ENCODE results near the gene EXOC1. TPM values are rescaled to one million over a fixed set of nuclear protein-coding genes. Genes with fewer than 3 reads are reported as not detected.

Gene EXOC1
- total and polyA plus RNA-seq, 2 donors from 2014 or later, result 17.5 to 41.7 TPM

- FAIRE-seq (no peak), DNase-seq (no peak)
- Histone ChIP-seq H3K36me3 (ENCODE audit: control insufficient read depth in 2 of 3, insufficient read depth in 3 of 3, low read length in 3 of 3) (no peaks in the 10 kb centered on the region), H3K4me3 (ENCODE audit: low read length in 3 of 3) (no peak overlapping the region), H3K27ac (ENCODE audit: low read depth in 2 of 2, low read length in 2 of 2) (no peak overlapping the region), H3K27me3 (ENCODE audit: control insufficient read depth, insufficient read depth, low read length) (no peaks in the 10 kb centered on the region), H3K9ac (ENCODE audit: low read length in 3 of 3) (no peak overlapping the region), H3K9me3 (ENCODE audit: control insufficient read depth in 2 of 3, insufficient read depth in 1 of 3, low read length in 3 of 3) (no peaks in the 10 kb centered on the region), H3K4me1 (ENCODE audit: control insufficient read depth in 2 of 3, insufficient read depth in 2 of 3, low read depth in 1 of 3, low read length in 3 of 3) (no peaks in the 10 kb centered on the region)
- TF ChIP-seq, protein P1, sequence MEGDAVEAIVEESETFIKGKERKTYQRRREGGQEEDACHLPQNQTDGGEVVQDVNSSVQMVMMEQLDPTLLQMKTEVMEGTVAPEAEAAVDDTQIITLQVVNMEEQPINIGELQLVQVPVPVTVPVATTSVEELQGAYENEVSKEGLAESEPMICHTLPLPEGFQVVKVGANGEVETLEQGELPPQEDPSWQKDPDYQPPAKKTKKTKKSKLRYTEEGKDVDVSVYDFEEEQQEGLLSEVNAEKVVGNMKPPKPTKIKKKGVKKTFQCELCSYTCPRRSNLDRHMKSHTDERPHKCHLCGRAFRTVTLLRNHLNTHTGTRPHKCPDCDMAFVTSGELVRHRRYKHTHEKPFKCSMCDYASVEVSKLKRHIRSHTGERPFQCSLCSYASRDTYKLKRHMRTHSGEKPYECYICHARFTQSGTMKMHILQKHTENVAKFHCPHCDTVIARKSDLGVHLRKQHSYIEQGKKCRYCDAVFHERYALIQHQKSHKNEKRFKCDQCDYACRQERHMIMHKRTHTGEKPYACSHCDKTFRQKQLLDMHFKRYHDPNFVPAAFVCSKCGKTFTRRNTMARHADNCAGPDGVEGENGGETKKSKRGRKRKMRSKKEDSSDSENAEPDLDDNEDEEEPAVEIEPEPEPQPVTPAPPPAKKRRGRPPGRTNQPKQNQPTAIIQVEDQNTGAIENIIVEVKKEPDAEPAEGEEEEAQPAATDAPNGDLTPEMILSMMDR (IDR thresholded peaks at IDR 0.05; ENCODE audit: borderline replicate concordance, extremely low read depth, insufficient read depth), result no peak
- intact Hi-C loops (cut with DNase I), result no loop called here
Measured at GRCh38 chr4:55920571-55920970, 67.1 kb downstream of the EXOC1 start.

DNA sequence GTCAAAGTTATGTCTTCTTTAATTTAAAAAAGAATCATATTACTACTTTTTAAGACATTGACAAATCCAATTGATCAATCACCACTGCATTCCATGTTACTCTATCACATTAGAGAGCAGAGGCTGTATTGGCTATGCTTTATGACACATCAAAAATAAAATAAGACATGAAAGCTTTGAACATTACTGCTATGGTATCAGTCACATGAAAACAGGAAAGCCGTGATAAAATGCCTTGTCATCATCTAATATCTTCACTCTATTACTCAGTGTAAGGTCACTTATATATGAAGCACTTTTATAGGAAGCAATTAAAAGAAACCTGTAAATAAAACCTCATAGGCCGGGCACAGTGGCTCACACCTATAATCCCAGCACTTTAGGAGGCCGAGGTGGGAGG lies 67.6 kb downstream of the EXOC1 start:
- intact Hi-C loops (cut with DNase I), result no loop called here
- Histone ChIP-seq H3K4me3 (ENCODE audit: low read length in 3 of 3) (no peak overlapping the region), H3K9ac (ENCODE audit: low read length in 3 of 3) (no peak overlapping the region), H3K27me3 (ENCODE audit: control insufficient read depth, insufficient read depth, low read length) (no peaks in the 10 kb centered on the region), H3K9me3 (ENCODE audit: control insufficient read depth in 2 of 3, insufficient read depth in 1 of 3, low read length in 3 of 3) (no peaks in the 10 kb centered on the region), H3K4me1 (ENCODE audit: control insufficient read depth in 2 of 3, insufficient read depth in 2 of 3, low read depth in 1 of 3, low read length in 3 of 3) (no peaks in the 10 kb centered on the region), H3K36me3 (ENCODE audit: control insufficient read depth in 2 of 3, insufficient read depth in 3 of 3, low read length in 3 of 3) (no peaks in the 10 kb centered on the region), H3K27ac (ENCODE audit: low read depth in 2 of 2, low read length in 2 of 2) (no peak overlapping the region)
- FAIRE-seq, result no peak
- DNase-seq, result no peak
- TF ChIP-seq, protein P1 (IDR thresholded peaks at IDR 0.05; ENCODE audit: borderline replicate concordance, extremely low read depth, insufficient read depth), result no peak

GRCh38 chr4:55925241-55925640 lies 71.8 kb downstream of the EXOC1 start:
- H3K9ac ChIP-seq (ENCODE audit: low read length in 3 of 3), result no peak overlapping the region
- no peak overlapping the region for H3K4me3 ChIP-seq (ENCODE audit: low read length in 3 of 3)
- DNase-seq (no peak), FAIRE-seq (no peak)
- H3K9me3 ChIP-seq (ENCODE audit: control insufficient read depth in 2 of 3, insufficient read depth in 1 of 3, low read length in 3 of 3), result peaks cover 0 to 6% (median 0%) of the 10 kb centered on the region in 3 donors
- intact Hi-C loops (cut with DNase I), result no loop called here
- H3K36me3 ChIP-seq (ENCODE audit: control insufficient read depth in 2 of 3, insufficient read depth in 3 of 3, low read length in 3 of 3), result no peaks in the 10 kb centered on the region
- H3K27ac ChIP-seq (ENCODE audit: low read depth in 2 of 2, low read length in 2 of 2), result no peak overlapping the region
- TF ChIP-seq, protein P1 (IDR thresholded peaks at IDR 0.05; ENCODE audit: borderline replicate concordance, extremely low read depth, insufficient read depth), result no peak
- H3K4me1 ChIP-seq (ENCODE audit: control insufficient read depth in 2 of 3, insufficient read depth in 2 of 3, low read depth in 1 of 3, low read length in 3 of 3), result peaks cover 0 to 3% (median 0%) of the 10 kb centered on the region in 3 donors
- no peaks in the 10 kb centered on the region for H3K27me3 ChIP-seq (ENCODE audit: control insufficient read depth, insufficient read depth, low read length)

GRCh38 chr4:55926610-55927009 lies 73.2 kb downstream of the EXOC1 start:
- peak in 1 of 5 donors; percentile 7 for DNase-seq
- Histone ChIP-seq H3K9ac (ENCODE audit: low read length in 3 of 3) (no peak overlapping the region), H3K27ac (ENCODE audit: low read depth in 2 of 2, low read length in 2 of 2) (peak overlapping the region in 1 of 2 donors; percentile 43), H3K4me1 (ENCODE audit: control insufficient read depth in 2 of 3, insufficient read depth in 2 of 3, low read depth in 1 of 3, low read length in 3 of 3) (peaks cover 0 to 3% (median 0%) of the 10 kb centered on the region in 3 donors), H3K4me3 (ENCODE audit: low read length in 3 of 3) (peak overlapping the region in 1 of 3 donors; percentile 48), H3K9me3 (ENCODE audit: control insufficient read depth in 2 of 3, insufficient read depth in 1 of 3, low read length in 3 of 3) (peaks cover 0 to 6% (median 0%) of the 10 kb centered on the region in 3 donors), H3K36me3 (ENCODE audit: control insufficient read depth in 2 of 3, insufficient read depth in 3 of 3, low read length in 3 of 3) (no peaks in the 10 kb centered on the region), H3K27me3 (ENCODE audit: control insufficient read depth, insufficient read depth, low read length) (no peaks in the 10 kb centered on the region)
- TF ChIP-seq, protein P1 (IDR thresholded peaks at IDR 0.05; ENCODE audit: borderline replicate concordance, extremely low read depth, insufficient read depth), result no peak
- intact Hi-C loops (cut with DNase I), result no loop called here
- no peak for FAIRE-seq
